ENCODE data around the gene MRO. TPM values are rescaled to one million over a fixed set of nuclear protein-coding genes. Genes with fewer than 3 reads are reported as not detected.
A peak's percentile ranks its signal among the peaks of the same experiment; 100 is the strongest.

The MRO gene
- total RNA-seq, 1 donor: under 0.01 TPM

DNA sequence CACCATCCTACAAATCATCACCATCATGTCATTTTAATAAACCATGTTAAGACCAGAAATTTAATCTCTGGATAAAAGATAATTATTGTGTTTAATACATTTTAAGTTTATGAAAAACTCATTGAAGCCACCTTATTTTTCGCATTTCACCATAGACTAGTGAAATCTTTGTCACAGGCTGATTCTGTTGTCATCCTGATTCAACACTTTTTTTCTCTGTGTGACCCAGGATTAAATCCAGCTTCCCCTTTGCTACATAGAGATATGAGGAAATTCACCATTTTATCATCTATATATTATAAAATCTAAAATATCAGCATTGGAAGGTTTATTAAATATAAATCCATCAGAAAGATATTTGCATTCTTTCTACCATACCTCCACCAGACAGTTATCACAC lies 29.2 kb upstream of the MRO start:
- TF ChIP-seq, protein P1, sequence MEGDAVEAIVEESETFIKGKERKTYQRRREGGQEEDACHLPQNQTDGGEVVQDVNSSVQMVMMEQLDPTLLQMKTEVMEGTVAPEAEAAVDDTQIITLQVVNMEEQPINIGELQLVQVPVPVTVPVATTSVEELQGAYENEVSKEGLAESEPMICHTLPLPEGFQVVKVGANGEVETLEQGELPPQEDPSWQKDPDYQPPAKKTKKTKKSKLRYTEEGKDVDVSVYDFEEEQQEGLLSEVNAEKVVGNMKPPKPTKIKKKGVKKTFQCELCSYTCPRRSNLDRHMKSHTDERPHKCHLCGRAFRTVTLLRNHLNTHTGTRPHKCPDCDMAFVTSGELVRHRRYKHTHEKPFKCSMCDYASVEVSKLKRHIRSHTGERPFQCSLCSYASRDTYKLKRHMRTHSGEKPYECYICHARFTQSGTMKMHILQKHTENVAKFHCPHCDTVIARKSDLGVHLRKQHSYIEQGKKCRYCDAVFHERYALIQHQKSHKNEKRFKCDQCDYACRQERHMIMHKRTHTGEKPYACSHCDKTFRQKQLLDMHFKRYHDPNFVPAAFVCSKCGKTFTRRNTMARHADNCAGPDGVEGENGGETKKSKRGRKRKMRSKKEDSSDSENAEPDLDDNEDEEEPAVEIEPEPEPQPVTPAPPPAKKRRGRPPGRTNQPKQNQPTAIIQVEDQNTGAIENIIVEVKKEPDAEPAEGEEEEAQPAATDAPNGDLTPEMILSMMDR (IDR thresholded peaks at IDR 0.05; ENCODE audit: insufficient read depth, low read depth, low read length): no peak
- no peak overlapping the region for H3K4me3 ChIP-seq (ENCODE audit: low read depth, low read length)
- no peak for DNase-seq (ENCODE audit: low read depth)

DNA sequence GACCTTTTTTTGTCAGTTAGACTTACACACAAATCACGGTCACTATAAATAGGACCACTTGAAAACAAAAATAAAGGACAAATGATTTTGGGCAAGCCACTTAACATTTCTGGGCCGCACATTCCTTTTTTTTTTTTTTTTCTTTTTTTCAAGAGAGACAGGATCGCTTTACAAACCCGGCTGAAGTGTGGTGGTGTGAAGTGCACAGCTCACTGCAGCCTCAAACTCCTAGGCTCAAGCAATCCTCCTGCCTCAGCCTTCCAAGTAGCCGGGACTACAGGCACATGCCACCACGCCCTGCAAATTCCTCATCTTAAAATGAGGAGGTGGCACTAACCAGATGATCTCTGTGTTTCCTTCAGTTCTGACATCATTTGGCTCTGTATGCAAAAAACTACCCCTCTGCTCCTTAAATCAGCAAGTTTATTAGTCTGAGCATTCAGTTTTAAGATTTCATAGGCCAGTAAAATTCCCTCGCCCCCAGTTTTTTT lies 28.3 kb upstream of the MRO start:
- TF ChIP-seq, protein P1 (IDR thresholded peaks at IDR 0.05; ENCODE audit: insufficient read depth, low read depth, low read length): no peak
- DNase-seq (ENCODE audit: low read depth): peak; percentile 10
- no peak overlapping the region for H3K4me3 ChIP-seq (ENCODE audit: low read depth, low read length)

DNA sequence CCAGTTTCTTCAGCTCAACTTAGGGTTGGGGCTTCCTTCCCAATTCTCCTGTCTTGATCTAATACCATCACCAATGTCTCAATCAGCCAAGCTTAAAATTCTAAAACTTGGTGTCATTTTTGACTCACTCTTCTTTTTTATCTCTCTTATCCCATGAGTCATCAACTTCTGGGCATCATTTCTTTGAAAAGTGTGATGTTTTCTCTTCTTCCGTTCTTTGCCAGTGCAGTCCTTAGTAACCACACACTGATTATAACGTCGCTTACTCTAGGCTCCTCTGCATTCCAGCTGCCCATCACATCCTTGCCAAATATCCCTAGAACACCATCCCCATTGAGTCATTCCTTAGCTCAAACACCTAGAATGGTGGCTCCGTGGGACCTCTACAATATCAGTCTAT lies 27.4 kb upstream of the MRO start:
- TF ChIP-seq, protein P1 (IDR thresholded peaks at IDR 0.05; ENCODE audit: insufficient read depth, low read depth, low read length): no peak
- no peak overlapping the region for H3K4me3 ChIP-seq (ENCODE audit: low read depth, low read length)
- peak; percentile 31 for DNase-seq (ENCODE audit: low read depth)

DNA sequence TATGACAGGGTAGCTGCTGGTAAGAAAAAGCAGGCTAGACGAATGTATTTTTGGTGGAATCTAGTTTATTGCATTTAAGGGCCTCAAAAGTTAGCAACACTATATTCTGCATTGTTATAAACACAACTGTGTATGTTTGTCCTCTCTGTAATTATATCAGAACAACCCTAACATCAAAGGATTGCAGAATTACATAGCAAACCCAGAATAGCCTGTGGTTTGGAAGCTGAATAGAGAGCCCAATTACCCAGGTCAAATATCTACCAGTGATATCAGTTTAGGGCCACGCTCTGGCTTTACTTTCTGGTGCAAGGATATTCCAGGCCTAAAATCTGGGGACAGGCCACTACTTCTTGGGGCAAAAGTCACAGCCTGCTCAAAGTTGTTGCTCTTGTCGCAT lies 25.1 kb upstream of the MRO start:
- H3K4me3 ChIP-seq (ENCODE audit: low read depth, low read length): no peak overlapping the region
- TF ChIP-seq, protein P1 (IDR thresholded peaks at IDR 0.05; ENCODE audit: insufficient read depth, low read depth, low read length): no peak
- no peak for DNase-seq (ENCODE audit: low read depth)

DNA sequence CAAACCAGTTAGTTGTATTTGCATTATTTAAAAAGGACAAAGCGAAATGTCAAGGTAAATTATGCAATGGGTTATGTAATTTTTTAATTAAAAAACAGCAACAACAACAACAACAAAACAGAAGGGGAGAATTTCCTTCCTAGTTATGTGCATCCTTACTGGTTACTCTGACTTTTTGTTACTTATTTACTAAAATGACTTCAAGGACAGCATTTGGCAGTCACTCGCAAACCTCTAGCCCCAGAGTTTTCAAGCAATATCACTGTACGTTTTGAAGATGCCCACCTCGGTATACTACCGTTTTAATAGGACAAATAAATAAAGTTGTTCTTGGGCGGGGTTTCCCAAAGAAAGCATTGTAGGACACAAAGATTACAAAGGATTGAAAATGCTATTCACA lies 24.7 kb upstream of the MRO start:
- H3K4me3 ChIP-seq (ENCODE audit: low read depth, low read length): no peak overlapping the region
- TF ChIP-seq, protein P1 (IDR thresholded peaks at IDR 0.05; ENCODE audit: insufficient read depth, low read depth, low read length): no peak
- DNase-seq (ENCODE audit: low read depth): no peak

DNA sequence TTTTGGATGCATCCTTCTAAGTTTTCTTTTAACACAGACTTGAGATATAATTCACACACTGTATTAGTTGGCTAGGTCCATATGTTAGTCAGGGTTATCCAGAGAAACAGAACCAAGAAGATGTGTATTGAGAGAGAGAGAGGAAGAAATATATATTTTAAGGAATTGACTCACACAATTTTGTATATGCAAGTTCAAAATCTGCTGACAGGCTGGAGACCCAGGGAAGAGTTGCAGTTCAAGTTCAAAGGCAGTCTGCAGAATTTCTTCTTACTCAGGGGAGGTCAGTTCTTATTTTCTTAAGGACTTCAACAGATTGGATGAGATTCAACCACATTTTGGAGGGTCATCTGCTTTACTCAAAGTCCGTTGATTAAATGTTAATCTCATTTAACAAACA lies 23.0 kb upstream of the MRO start:
- DNase-seq (ENCODE audit: low read depth): no peak
- TF ChIP-seq, protein P1 (IDR thresholded peaks at IDR 0.05; ENCODE audit: insufficient read depth, low read depth, low read length): no peak
- no peak overlapping the region for H3K4me3 ChIP-seq (ENCODE audit: low read depth, low read length)

DNA sequence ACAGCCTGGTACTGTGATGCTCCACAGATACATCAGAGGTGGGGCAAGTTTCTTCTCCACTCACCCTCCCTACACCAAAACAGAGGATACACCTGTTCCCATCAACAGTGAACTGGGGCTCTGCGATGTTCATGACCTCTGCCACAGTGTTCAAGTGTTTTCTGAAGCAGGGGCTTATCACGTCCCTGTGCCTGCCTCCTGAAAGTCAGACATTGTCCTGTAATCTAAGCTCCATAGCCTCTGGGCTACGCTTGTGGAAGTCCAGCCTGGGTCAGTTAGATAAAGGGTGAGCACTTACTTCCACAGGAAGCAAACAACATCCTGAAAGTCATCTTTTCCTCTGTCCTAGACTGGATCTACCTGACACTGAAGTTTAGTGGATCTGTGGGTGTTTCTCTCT lies 20.2 kb upstream of the MRO start:
- no peak for DNase-seq (ENCODE audit: low read depth)
- TF ChIP-seq, protein P1 (IDR thresholded peaks at IDR 0.05; ENCODE audit: insufficient read depth, low read depth, low read length): no peak
- no peak overlapping the region for H3K4me3 ChIP-seq (ENCODE audit: low read depth, low read length)

Data from fibroblast of villous mesenchyme (primary cell).